ENCODE measurements around the gene RAG2. TPM values are rescaled to one million over a fixed set of nuclear protein-coding genes. Genes with fewer than 3 reads are reported as not detected.
"Not testable (repeated sequence)": the region's sequence is repeated elsewhere in the genome, so short reads cannot be mapped to it uniquely, and the experiment has no call there.

The RAG2 gene
- total and polyA plus RNA-seq, 2 donors (not counting 1 experiment from before 2014, with no cell fraction given): not detected

DNA sequence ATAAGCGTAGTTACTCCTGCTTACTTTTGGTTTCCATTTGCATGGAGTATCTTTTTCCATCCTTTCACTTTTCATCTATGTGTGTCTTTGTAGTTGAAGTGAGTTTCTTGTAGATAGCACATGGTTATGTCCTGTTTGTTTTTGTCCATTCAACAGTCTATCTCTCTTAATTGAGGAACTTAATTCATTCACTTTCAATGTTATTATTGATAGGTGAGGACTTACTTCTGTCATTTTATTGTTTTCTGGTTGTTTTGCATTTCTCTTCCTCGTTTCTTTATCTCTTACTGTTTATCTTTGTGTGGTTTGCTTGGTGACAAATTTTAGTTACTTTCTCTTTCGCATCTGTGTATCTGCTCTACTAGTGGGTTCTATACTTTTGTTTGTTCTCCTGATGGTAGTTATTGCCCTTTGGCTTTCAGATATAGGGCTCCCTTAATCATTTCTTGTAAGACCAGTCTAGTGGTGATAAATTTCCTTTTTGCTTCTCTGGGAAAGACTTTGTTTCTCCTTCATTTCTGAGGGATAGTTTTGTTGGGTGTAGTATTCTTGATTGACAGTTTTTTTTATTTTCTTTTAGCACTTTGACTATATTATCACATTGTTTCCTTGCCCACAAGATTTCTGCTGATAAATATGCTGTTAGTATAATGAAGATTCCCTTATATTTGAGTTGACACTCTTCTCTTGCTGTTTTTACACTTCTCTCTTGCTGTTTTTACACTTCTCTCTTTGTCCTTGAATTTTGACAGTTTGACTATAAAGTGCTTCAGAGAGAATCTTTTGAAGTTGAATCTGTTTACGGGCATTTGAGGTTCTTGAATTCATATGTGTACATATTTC lies 39.2 kb downstream of the RAG2 start:
- no peak for TF ChIP-seq EZH2 (IDR thresholded peaks at IDR 0.05; ENCODE audit: borderline replicate concordance, insufficient read depth, low read depth, low read length, poor library complexity, severe bottlenecking)
- TF ChIP-seq, protein P1, sequence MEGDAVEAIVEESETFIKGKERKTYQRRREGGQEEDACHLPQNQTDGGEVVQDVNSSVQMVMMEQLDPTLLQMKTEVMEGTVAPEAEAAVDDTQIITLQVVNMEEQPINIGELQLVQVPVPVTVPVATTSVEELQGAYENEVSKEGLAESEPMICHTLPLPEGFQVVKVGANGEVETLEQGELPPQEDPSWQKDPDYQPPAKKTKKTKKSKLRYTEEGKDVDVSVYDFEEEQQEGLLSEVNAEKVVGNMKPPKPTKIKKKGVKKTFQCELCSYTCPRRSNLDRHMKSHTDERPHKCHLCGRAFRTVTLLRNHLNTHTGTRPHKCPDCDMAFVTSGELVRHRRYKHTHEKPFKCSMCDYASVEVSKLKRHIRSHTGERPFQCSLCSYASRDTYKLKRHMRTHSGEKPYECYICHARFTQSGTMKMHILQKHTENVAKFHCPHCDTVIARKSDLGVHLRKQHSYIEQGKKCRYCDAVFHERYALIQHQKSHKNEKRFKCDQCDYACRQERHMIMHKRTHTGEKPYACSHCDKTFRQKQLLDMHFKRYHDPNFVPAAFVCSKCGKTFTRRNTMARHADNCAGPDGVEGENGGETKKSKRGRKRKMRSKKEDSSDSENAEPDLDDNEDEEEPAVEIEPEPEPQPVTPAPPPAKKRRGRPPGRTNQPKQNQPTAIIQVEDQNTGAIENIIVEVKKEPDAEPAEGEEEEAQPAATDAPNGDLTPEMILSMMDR (IDR thresholded peaks at IDR 0.05): no peak
- no peak overlapping the region for H3K27ac Mint-ChIP-seq
- no peaks in the 10 kb centered on the region for H3K36me3 ChIP-seq (replicated peaks in 1 of 2; ENCODE audit: control extremely low read depth in 1 of 2, control insufficient read depth in 1 of 2, extremely low read depth in 1 of 2, insufficient read depth in 2 of 2, low read length in 1 of 2)
- ATAC-seq (ENCODE audit: low read depth) (no peak), DNase-seq (no peak)
- no peaks in the 10 kb centered on the region for H3K79me2 ChIP-seq (ENCODE audit: control insufficient read depth, insufficient read depth, low read length)
- H2AFZ ChIP-seq (ENCODE audit: insufficient read depth, low read depth, low read length, poor library complexity, severe bottlenecking): no peak overlapping the region
- H3K27ac ChIP-seq (ENCODE audit: low read length in 2 of 2): no peak overlapping the region
- no peak overlapping the region for H3K4me3 ChIP-seq (ENCODE audit: control extremely low read depth in 1 of 5, extremely low read depth in 1 of 5, insufficient read depth in 1 of 5, low read depth in 2 of 5, low read length in 4 of 5)
- no peak overlapping the region for H3K4me2 ChIP-seq (replicated peaks; ENCODE audit: low read depth, low read length, poor library complexity, severe bottlenecking)
- intact Hi-C loops (cut with micrococcal nuclease): no loop called here
- peaks cover 17% of the 10 kb centered on the region for H3K27me3 Mint-ChIP-seq
- H4K20me1 ChIP-seq (ENCODE audit: control insufficient read depth, insufficient read depth, low read length, poor library complexity, severe bottlenecking): no peaks in the 10 kb centered on the region
- H3K27me3 ChIP-seq (replicated peaks in 1 of 4; ENCODE audit: control extremely low read depth in 1 of 4, control insufficient read depth in 3 of 4, insufficient read depth in 4 of 4, low read length in 3 of 4): peaks cover 0 to 10% (median 2%) of the 10 kb centered on the region in 4 experiments
- ChIA-PET CTCF (no interaction called here), POLR2A (no interaction called here)
- WGBS (ENCODE audit: insufficient coverage): no CpG with 5 or more reads among the region's 4 CpGs
- H3K4me1 ChIP-seq (ENCODE audit: control insufficient read depth in 2 of 2, insufficient read depth in 2 of 2, low read length in 2 of 2): no peaks in the 10 kb centered on the region
- H3K9me3 Mint-ChIP-seq (ENCODE audit: insufficient read depth): no peaks in the 10 kb centered on the region
- H3K4me1 Mint-ChIP-seq: peaks cover 4% of the 10 kb centered on the region
- no peaks in the 10 kb centered on the region for H3K9me3 ChIP-seq (ENCODE audit: control extremely low read depth in 1 of 3, control insufficient read depth in 2 of 3, insufficient read depth in 1 of 3, low read length in 2 of 3)
- H3K9ac ChIP-seq (ENCODE audit: low read length): no peak overlapping the region
- no peak overlapping the region for H3K4me3 Mint-ChIP-seq

DNA sequence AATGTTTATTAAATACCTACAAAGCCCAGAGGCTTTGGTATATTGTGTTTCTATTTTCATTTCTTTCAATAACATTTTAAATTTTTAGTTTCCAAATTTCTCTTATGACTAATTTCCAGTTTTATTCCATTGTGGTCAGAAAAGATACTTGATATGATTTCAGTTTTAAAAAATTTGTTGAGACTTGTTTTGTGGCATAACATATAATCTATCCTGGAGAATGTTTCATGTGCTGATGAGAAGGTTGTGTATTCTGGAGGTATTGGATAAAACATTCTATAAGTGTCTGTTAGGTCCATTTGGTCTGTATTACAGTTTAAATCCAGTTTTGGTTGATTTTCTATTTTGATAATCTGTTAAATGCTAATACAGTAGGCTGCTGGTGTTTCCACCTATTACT lies 40.0 kb downstream of the RAG2 start:
- H3K36me3 ChIP-seq (replicated peaks in 1 of 2; ENCODE audit: control extremely low read depth in 1 of 2, control insufficient read depth in 1 of 2, extremely low read depth in 1 of 2, insufficient read depth in 2 of 2, low read length in 1 of 2): no peaks in the 10 kb centered on the region
- ATAC-seq (ENCODE audit: low read depth): no peak
- H3K27ac ChIP-seq (ENCODE audit: low read length in 2 of 2): no peak overlapping the region
- no peaks in the 10 kb centered on the region for H3K9me3 Mint-ChIP-seq (ENCODE audit: insufficient read depth)
- H3K27ac Mint-ChIP-seq: no peak overlapping the region
- H3K27me3 ChIP-seq (replicated peaks in 1 of 4; ENCODE audit: control extremely low read depth in 1 of 4, control insufficient read depth in 3 of 4, insufficient read depth in 4 of 4, low read length in 3 of 4): peaks cover 0 to 10% (median 1%) of the 10 kb centered on the region in 4 experiments
- TF ChIP-seq, protein P1 (IDR thresholded peaks at IDR 0.05): no peak
- H3K4me3 ChIP-seq (ENCODE audit: control extremely low read depth in 1 of 5, extremely low read depth in 1 of 5, insufficient read depth in 1 of 5, low read depth in 2 of 5, low read length in 4 of 5): no peak overlapping the region
- H3K9me3 ChIP-seq (ENCODE audit: control extremely low read depth in 1 of 3, control insufficient read depth in 2 of 3, insufficient read depth in 1 of 3, low read length in 2 of 3): no peaks in the 10 kb centered on the region
- H3K4me1 ChIP-seq (ENCODE audit: control insufficient read depth in 2 of 2, insufficient read depth in 2 of 2, low read length in 2 of 2): no peaks in the 10 kb centered on the region
- POLR2A ChIA-PET: no interaction called here
- no peaks in the 10 kb centered on the region for H3K79me2 ChIP-seq (ENCODE audit: control insufficient read depth, insufficient read depth, low read length)
- H3K4me2 ChIP-seq (replicated peaks; ENCODE audit: low read depth, low read length, poor library complexity, severe bottlenecking): no peak overlapping the region
- H2AFZ ChIP-seq (ENCODE audit: insufficient read depth, low read depth, low read length, poor library complexity, severe bottlenecking): no peak overlapping the region
- no peak for DNase-seq
- H3K4me1 Mint-ChIP-seq: peaks cover 4% of the 10 kb centered on the region
- H4K20me1 ChIP-seq (ENCODE audit: control insufficient read depth, insufficient read depth, low read length, poor library complexity, severe bottlenecking): no peaks in the 10 kb centered on the region
- intact Hi-C loops (cut with micrococcal nuclease): no loop called here
- no peak overlapping the region for H3K9ac ChIP-seq (ENCODE audit: low read length)
- H3K4me3 Mint-ChIP-seq: no peak overlapping the region
- H3K27me3 Mint-ChIP-seq: peaks cover 17% of the 10 kb centered on the region
- CTCF ChIA-PET: no interaction called here

DNA sequence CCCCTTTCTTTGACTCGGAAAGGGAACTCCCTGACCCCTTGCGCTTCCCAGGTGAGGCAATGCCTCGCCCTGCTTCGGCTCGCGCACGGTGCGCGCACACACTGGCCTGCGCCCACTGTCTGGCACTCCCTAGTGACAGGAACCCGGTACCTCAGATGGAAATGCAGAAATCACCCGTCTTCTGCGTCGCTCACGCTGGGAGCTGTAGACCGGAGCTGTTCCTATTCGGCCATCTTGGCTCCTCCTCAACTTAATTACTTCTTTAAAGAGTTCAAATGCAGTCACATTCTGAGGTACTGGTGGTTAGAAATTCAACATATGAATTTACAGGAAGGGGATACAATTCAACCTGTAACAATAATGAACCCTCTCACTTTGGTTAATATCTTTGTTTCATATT lies 40.6 kb downstream of the RAG2 start:
- H3K27me3 ChIP-seq (replicated peaks in 1 of 4; ENCODE audit: control extremely low read depth in 1 of 4, control insufficient read depth in 3 of 4, insufficient read depth in 4 of 4, low read length in 3 of 4); CTCF ChIA-PET: not testable (repeated sequence)
- WGBS (ENCODE audit: insufficient coverage): 100% methylated on average over 5 of the region's 17 CpGs

More for the DNA sequence above, 40.6 kb downstream of the RAG2 start:
- H3K9me3 ChIP-seq (ENCODE audit: control extremely low read depth in 1 of 3, control insufficient read depth in 2 of 3, insufficient read depth in 1 of 3, low read length in 2 of 3); POLR2A ChIA-PET; H3K27ac Mint-ChIP-seq; DNase-seq; H3K4me2 ChIP-seq (replicated peaks; ENCODE audit: low read depth, low read length, poor library complexity, severe bottlenecking); H3K27ac ChIP-seq (ENCODE audit: low read length in 2 of 2); H3K36me3 ChIP-seq (replicated peaks in 1 of 2; ENCODE audit: control extremely low read depth in 1 of 2, control insufficient read depth in 1 of 2, extremely low read depth in 1 of 2, insufficient read depth in 2 of 2, low read length in 1 of 2); intact Hi-C loops (cut with micrococcal nuclease); H4K20me1 ChIP-seq (ENCODE audit: control insufficient read depth, insufficient read depth, low read length, poor library complexity, severe bottlenecking); H3K9ac ChIP-seq (ENCODE audit: low read length); H3K79me2 ChIP-seq (ENCODE audit: control insufficient read depth, insufficient read depth, low read length); H3K4me1 Mint-ChIP-seq; ATAC-seq (ENCODE audit: low read depth); H3K4me3 ChIP-seq (ENCODE audit: control extremely low read depth in 1 of 5, extremely low read depth in 1 of 5, insufficient read depth in 1 of 5, low read depth in 2 of 5, low read length in 4 of 5); H3K4me1 ChIP-seq (ENCODE audit: control insufficient read depth in 2 of 2, insufficient read depth in 2 of 2, low read length in 2 of 2); H3K4me3 Mint-ChIP-seq; H3K9me3 Mint-ChIP-seq (ENCODE audit: insufficient read depth); H2AFZ ChIP-seq (ENCODE audit: insufficient read depth, low read depth, low read length, poor library complexity, severe bottlenecking): not testable (repeated sequence)
- H3K27me3 Mint-ChIP-seq: peaks cover 17% of the 10 kb centered on the region

Data from B cell (primary cell).